Measurements from ENCODE around the gene DPM2.

Gene DPM2, protein sequence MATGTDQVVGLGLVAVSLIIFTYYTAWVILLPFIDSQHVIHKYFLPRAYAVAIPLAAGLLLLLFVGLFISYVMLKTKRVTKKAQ

DNA sequence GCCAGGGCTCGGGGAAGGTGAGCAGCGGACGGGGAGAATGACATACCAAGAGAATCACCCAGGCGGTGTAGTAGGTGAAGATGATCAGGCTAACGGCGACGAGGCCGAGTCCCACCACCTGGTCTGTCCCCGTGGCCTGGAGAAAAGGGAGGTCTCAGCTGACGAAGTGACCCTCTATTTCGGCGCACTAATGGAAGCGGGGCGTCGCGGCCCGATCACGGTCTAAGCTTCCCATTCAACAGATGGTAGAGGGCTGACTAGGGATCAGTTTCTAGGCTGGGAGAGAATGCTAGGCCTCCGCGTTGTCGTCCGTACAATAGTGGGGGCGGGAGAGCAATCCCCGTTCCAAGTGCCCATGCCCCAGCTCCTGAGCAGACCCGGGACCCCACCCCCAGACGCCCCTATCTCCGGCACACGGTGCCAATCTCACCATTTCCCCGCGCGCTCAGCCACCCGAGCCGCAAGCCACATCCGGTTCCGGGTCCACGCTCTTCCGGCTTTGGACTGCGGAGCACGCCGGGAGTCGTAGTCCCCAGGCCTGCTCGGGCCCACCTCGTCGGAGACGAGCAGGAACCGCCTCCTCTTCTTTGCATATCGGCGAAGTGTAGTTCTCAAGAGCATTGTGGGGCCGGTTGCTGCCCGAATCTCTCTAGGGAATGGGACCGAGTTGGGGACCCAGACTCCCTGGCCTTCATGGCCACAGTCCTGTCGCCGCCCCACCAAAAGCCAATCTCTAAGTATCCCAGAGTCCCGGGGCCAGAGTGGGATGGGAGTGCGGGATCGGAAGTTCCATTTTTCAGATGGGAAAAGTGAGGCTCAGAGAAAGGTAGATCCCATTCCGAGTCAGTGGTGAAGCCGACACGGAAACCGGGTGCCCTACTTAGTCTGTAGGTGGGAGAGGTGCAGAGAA is at the start of gene DPM2:
DPM2 (minus strand) TSS at position 467 of the 910 bp plus-strand sequence; CDS start at position 433, 34 bp downstream.
- peak; percentile 92 for DNase-seq

DNA sequence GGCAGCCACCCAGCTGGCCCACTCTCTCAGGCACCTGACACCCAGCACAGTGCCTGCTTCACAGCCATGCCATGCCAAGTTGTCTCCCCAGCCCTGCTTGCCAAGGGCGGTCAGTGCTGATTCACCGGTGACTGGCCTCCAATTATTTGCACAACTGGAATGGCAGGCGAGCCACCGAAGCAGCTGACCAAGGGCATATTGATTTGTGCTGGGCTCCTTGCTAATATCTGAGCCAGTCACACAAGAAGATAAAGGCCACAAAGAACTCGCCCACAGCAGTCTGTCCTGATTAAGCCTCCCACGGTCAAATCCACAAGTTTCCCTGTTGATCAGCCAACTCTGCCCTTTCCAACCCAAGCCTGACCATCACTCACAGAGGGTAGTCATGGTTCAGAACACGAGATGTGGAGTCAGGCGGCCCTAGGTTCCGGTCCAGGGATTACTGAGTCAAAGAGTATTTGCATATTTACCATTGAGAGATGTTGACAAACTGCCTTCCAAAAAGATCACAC is 49.5 kb upstream of the DPM2 start:
- no peak for DNase-seq

DNA sequence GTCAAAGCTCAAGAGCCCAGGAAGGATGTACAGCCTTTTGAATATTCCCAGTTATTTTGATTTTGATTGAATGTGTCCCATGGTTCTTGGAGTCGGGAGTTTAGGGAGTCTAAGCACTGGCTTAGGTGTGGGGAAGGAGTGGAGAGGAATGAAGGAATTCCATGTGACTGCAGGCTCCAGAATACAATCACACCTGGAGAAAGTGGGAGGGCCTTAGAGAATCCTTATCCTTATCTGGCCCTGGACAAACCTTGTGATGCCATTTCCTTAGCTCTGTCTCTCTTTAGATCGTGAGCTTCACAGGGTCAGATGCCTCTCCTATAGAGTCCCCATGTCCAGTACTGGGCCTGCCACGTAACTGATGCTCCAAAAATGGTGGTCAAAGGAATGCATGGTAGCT is 47.4 kb upstream of the DPM2 start:
- DNase-seq: no peak

DNA sequence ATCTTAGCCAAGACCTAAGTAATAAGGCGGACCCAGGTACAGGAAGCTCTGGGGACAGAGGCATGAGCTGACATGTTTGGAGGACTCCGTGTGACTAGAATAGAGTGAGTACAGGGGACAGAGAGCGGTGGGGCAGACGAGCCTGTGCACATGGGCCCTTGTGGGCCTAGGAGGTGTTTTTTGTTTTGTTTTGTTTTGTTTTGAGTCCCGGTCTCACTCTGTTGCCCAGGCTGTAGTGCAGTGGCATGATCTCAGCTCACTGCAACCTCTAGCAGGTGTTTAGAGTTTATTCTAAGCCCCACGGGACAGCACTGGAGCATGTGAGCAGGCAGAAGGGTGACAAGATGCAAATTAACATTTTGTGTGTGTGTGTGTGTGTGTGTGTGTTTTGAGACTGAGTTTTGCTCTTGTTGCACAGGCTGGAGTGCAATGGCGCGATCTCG is 46.2 kb upstream of the DPM2 start:
- no peak for DNase-seq

DNA sequence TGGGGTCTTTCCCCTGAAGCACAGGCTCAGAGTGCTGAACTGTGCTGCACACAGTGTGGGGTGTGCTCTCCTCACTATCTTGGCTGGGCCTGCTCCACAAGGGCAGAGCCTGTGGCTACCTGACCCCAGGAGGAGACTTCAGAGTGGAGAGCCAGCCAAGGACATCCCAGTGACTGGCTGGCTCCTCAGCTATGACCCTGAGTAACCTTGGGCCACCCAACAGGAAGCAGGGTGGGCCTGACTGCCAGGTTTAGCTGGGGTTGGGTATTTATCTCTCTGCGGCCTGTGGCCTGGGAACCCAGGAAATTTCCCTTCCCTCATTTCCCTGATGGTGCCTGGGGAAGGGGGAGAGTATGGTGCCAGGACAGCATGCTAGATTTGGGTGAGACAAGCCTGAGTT is 45.3 kb upstream of the DPM2 start:
- no peak for DNase-seq

DNA sequence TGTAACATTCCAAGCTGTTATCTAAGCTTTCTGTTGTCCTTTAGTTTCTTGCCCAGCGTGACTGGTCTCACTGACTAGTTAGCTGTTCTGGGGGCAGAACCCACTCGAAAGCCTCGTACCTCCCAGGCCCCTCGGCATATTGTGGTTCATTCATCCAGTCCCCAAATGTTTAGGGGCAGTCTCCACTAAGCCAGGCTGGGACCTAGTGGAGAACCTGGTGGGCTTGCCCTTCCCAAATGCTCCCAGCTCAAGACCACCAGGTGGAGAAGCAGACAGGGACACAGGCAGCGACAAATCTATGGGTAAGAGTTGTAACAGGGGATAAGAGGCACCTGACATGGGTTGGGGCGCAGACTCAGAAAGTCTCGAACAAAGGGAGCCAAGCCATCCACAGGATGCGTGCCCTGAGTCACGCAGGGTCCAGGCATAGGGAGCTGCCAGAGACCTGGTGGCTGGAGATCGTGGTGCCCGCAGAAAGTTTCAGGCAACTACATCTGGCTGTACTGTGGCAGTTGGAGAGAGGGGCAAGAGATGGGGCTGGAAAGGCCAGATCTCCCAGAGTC is 44.0 kb upstream of the DPM2 start:
- DNase-seq: no peak

DNA sequence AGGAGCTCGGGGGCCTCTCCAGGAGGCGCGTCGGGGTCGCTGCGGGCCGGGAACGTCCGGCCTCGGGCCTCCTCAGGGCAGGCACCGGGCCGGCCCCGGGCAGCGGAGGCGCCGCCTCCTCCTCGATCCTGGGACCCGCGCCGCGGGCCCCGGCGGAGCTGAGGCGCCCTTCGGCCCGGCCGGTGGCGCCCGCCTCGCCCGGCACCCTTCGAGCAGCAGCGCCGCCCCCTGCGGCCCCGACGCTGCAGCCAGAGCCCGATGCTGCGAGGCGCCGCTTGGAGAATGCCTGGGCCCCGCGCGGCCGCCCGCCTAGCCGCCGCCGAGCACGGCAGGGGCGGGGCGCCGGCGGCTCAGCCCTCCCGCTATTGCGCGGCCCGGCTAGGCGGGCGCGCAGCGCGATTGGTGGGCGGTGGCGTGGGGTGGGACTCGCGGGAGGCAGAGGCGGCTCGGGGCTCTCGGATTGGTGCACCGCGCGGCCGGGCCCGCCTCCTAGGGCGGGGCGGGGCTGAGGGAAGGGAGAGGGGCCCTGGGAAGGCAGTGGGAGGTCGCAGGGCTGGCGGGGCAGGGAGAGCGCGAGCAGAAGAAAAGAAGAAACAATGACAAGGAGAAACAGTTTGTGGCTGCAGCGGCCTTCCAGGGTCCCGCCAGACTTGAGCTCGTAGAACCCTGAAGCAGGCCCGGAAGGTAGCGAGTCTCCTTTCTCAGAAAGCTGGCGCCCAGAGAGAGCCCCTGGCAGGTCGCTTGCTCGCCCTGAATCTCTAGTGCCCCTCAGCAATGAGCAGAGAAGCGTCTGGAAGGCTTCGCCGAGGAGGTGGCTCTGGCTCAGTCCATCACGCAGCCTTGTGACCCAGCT is 43.3 kb upstream of the DPM2 start, which contains the start of gene EEIG1:
EEIG1 (minus strand) TSS at position 284 of the 853 bp plus-strand sequence. CDS start 852 bp downstream, outside the sequence.
- DNase-seq: peak; percentile 95

DNA sequence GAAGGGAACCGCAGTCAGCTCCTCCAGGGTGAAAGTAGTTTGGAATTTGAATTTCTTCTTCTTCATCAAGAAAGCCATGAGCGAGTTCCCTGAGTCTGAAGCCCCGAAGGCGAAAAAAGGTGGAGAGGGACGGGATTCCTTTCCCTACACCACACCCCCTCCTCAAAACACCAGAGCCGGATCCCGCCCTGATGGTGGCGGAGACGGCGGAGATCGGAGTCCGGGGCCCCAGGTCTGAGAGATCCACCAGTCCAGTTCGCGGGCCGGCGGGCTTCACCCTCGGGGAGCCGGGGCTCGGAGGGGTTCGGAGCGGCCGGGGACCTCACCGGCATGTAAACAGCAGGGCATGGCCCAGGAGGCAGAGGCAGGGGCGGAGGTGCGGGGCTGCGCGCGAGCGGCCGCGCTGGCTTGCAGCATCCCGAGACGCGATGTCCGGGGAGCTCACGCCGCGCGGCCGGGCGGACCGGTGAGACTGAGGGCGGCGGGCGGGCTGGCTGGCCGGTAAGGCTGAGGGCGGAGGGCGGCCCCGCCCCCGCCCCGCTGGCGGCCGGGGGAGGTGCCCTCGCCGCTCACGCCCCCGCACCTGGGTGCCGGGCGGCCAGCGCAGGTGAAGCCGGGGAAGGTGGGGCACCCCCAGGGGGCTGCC is 42.5 kb upstream of the DPM2 start:
- peak; percentile 39 for DNase-seq

DNA sequence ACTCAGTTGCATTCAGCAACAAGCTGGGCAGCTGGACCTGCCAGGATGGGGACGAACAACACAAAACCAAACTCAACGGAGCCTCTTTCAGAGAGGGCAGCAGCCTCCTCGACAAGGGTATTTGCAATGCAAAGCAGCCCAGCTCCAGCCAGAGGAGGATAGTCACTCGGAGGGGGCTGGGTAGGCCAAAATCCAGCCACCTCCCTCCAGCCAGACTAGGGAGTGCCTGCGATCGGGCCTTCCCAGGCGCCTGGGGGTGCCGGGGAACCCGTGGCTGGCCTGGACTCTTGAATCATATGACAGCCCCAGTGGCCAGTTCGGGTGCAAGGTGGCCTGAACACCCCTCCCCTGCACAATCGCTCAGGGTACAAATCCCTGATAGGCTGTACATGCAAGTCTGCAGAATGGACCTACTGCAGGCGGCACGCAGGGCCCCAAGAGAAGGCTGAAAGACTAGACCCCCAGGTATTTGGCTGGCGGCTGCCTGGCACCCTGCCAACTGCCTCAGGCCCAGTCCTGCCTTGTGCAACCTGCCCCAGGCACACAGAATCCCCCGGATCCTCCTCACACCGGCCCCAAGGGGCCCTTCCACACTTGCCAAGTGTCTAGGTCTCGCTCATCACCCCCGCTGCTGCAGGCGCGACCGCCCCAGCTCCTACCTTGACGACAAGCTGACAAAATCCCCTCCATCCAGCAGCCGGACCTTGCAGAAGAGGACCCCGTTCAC is 41.8 kb upstream of the DPM2 start:
- peak; percentile 44 for DNase-seq

DNA sequence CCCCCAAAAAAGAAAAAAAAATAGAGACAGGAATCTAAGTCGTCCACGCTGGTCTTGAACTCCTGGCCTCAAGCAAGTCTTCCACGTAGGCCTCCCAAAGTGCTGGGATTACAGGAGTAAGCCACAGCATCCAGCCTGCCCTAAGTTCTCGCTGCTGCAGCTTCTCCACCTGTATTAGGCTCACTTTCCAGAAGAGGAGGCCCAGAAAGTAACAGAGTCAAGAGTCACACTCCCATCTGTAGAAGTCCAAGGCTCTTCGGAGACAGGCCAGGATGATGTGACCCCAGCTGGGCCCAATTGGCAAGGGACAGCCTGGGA is 41.3 kb upstream of the DPM2 start:
- DNase-seq: no peak

DNA sequence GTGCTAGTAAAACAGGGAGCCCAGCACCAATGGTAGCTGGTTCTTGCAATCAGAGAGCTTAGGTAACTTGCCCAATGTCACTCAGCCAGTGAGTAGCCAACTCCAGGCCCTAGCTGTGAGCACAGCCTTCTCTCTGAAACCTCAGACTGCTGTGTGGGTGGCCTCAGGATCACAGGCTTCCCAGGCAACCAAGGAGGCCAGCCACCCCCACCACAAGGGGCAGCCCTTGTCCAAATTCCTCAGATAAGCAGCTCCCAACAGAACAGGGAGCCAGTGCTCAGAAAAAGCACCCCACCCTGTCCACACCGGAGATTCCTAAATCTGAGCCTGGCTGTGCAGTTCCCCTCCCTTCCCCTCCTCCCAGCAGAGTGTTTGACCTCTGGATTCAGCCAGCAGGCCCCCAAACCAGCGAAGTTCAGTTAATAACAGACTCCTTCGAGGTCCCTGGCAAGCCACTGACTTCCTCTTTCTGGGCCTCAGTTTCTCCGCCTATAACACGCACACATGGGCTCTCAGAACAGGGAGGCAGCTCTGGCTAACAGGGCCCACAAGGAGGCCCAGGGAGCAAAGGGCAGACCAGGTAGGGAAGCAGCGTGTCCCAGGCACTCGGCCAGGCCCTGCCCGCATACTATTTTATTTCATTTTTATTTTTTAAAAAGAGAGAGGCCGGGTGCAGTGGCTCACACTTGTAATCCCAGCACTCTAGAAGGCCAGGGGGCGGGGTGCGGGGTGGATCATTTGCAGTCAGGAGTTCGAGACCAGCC is 40.4 kb upstream of the DPM2 start:
- DNase-seq: peak; percentile 16

DNA sequence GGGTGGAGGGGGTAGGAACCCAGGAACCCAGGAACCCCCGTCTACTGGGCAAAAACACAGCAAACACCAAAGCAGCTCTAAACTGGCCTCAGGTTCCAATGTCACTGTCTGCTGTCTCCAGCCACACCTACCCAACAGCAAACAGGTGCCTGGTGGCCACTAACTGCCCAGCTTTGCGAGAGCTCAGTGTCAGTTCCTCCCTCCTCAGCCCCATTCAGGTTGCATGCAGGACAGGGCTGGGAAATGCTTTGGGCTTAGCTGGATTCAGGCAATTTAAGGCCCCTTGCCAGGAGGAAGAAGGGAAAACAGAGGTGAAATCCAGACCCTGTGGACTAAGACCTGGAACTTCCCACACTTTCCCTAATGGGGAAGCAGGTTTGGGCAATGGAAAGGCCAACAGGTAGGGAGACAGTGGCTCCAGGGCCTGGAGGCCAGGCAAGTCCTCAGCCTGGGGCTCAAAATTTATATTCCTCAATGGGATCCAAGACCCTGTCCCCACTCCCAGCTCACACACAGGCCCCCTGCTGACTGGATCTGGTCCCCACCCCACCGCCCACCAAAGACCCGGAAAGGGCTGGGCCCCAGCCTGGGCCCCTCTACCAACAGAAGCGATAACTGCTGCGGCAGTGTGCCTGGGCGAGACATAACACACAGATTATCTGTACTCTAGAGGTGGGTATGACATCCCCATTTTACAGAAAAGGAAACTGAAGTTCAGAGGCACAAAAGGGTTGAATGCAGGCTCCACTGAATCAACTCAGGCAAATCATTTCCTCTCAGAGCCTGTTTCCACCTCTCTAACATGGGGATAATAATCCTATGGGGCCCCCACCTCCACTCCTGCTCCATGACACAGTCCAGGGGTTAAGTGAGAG is 39.6 kb upstream of the DPM2 start:
- no peak for DNase-seq

DNA sequence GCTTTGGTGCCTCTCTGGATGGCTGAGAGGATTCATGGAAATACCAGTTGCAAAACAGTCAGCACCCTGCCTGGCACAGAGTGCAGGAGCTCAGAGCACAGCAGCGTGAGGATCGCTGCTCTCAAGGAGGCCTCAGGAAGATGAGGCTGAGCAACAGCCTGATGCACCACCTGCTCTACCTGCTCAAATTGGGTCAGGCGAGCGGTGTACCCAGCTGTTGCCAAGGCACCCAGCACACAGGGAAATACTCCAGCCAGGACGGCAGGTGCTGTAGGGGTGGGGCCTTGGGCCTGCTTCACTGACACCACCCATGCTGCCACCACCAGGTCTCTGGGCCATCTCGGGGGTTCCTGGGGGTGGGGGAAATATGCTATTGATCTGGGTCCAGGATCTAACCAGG is 38.8 kb upstream of the DPM2 start:
- no peak for DNase-seq

DNA sequence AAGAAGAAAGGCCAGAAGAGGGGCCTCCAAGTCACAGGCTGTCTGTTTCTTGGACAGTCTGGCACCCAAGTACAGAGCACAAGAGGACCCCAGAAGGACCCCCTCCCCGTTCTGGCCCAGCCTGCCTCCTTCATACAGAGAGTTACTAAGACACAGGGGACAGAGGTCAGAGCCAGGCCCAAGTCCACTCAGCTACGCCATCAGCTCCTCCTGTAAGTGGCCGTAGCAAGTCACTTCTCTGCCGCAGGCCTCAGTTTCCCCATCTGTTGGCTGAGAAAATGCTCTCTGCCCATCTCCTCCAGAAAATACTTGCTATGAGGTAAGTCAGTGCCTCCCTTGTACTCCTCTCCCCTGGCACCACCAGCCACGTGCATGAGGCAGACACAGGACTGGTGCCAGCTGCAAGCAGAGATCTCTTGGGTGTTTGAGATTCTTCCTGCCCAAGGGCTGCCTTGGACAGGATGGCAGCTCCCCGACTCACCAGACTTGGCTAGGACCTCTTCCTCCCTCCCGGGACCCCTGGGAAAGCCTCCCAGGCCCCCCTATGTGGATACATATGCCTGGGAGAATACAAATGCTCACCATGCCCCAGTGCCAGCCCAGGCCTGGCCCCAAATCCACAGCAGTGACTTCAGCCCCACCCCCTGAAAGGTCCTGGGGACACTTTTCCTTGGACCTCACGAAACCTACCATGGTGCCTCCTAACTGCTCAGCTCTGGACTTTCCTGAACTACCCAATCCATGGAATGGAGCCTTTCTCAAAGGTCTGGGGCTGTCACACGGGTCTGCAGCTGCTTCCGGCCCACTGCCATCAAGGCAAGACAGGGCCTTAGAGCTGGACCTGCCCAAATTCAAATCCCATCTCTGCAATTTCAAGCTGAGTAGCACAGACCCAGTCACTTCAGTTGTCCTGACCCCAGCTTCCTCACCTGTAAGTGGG is 38.0 kb upstream of the DPM2 start:
- no peak for DNase-seq

DNA sequence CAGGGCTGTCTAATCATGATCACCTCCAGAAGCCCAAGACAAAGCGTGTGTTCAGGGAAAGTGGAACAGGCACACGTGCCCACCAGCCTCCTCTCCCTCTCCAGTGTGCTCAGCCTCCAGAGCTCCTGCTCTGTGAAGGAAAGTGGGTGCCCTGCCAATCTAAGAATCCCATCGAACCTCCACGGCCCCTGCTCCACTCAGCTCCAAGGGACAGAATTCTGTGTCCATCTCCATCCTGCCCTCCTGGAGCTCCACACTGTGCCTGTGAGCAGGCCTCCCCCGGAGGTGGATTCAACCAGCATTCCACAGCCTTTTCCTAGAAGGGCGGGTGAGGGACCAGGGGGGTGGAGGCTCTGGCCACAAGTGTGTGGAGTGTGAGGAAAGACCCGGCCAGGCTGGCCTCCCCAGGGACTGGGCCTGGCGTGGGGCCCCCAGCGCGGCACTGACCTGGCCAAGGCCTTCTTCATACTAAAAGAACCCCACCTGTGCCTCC is 37.2 kb upstream of the DPM2 start:
- DNase-seq: no peak

DNA sequence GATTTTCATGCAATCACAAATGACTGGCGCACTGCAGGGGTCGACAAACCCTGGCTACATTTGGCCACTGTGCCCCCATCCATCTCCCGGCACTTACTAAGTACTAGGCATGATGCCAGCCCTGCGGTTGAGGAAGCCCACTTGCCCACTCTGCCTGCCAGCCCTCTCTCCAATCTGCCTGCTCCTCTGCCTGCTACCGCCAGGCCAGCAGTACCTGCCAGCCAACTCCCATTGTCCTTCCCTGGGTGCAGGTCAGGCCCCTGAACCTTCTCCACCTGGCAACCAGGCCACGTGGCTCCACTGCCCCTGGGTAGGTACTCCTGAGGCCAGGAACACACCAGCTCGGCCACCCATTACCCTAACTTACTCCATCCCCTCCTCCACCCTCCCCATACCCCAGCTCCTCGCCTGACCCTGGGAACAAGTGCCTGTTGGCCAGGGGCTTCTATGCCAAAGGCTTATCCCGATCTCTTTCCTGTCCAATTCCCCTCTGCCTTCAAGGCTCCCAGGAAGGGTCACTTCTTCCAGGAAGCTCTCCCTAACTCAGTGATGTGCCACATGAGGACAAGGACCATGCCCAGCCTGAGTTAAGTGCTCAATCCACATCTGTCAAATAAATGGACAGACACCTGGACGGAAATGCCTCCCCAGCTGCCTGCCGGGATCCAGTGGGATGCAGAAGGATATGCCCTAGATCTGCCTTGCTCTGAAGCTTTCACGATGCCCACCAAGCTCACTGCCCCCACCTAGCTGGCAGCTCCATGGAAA is 36.5 kb upstream of the DPM2 start:
- DNase-seq: no peak

DNA sequence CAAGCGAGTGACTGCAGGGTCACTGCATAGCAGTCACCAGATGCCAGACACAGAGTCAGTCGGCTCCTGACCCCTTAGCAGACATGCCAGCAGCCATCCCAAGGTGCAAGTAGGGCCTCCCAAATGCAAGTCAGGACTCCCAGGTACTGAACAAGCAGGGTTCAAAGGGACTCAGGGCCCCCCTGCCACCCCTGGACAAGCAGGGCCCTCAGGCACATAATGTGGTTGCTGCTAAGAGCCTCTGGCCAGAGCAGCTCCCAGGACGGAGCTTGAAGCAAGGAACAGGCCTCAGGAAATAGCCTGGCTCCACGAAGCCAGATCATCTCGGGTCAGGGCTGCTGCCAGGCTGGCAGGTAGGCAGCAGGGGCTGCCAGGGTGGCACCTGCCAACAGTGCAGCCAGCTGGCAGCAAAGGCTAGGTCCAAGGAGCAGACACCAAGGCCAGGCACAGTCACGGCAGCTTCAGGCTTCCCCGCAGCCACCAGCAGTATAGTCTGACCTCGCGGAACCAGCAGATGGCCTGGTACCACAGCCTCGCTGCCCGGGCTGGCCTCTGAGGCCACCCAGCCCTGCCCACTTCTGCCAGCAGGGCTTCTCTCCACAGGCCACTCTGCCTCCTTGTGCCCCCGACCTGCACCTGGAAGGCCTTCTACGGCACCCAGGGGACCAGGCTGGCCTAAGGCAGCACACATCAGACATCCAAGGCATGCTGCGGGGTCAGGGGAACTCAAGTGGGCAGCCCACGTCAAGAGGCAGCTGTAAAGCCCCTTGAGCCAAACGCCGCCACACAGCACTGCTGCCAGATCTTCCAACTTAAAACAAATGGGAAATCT is 35.7 kb upstream of the DPM2 start:
- no peak for DNase-seq

All from NCI-H82 (cell line).